GM19468 (cell line): Measurements from ENCODE around the gene AHCYL1.
"Not testable (repeated sequence)": the region's sequence is repeated elsewhere in the genome, so short reads cannot be mapped to it uniquely, and the experiment has no call there.

Experiments used
- ATAC-seq: cut with Tn5 transposase; IDR thresholded peaks from one replicate; pipeline ENCODE4 v1.9.1; 2021; ENCODE audit warnings: mild to moderate bottlenecking, moderate library complexity, moderate number of reproducible peaks; ENCODE audit not compliant: unreplicated experiment; ENCODE audit errors: extremely low read depth

AHCYL1 gene

GRCh38 chr1:109984456-109985246 lies at the start of gene AHCYL1:
Gene AHCYL1 (plus strand): TSS chr1:109984765. CDS start chr1:109985053, 288 bp downstream.
- peak; percentile 95 for ATAC-seq

- no peak for ATAC-seq
These were observed 49.1 kb upstream of the AHCYL1 start for GRCh38 chr1:109935451-109935900.

GRCh38 chr1:109937738-109938137 lies 46.8 kb upstream of the AHCYL1 start:
- no peak for ATAC-seq

- ATAC-seq = no peak
These were observed 46.0 kb upstream of the AHCYL1 start for GRCh38 chr1:109938556-109938955.

- no peak for ATAC-seq
These were observed 42.1 kb upstream of the AHCYL1 start for GRCh38 chr1:109942434-109942833.

GRCh38 chr1:109944541-109944940 lies 40.0 kb upstream of the AHCYL1 start:
- ATAC-seq = no peak

- no peak for ATAC-seq
These were observed 38.1 kb upstream of the AHCYL1 start for GRCh38 chr1:109946511-109946910.

GRCh38 chr1:109947582-109948284 lies 36.8 kb upstream of the AHCYL1 start:
- no peak for ATAC-seq

GRCh38 chr1:109948285-109948630 lies 36.3 kb upstream of the AHCYL1 start:
- ATAC-seq = no peak

- no peak for ATAC-seq
These were observed 34.5 kb upstream of the AHCYL1 start for GRCh38 chr1:109950038-109950437.

- ATAC-seq = no peak
These were observed 34.1 kb upstream of the AHCYL1 start for GRCh38 chr1:109950509-109950908.

GRCh38 chr1:109951501-109951900 lies 33.1 kb upstream of the AHCYL1 start:
- not testable (repeated sequence) for ATAC-seq

- ATAC-seq = no peak
These were observed 30.5 kb upstream of the AHCYL1 start for GRCh38 chr1:109954041-109954512.

GRCh38 chr1:109959632-109959973 lies 25.0 kb upstream of the AHCYL1 start:
- no peak for ATAC-seq

GRCh38 chr1:109959974-109960744 lies 24.4 kb upstream of the AHCYL1 start:
- no peak for ATAC-seq

- no peak for ATAC-seq
These were observed 23.8 kb upstream of the AHCYL1 start for GRCh38 chr1:109960745-109961094.

- no peak for ATAC-seq
These were observed 20.7 kb upstream of the AHCYL1 start for GRCh38 chr1:109963864-109964263.

- no peak for ATAC-seq
These were observed 15.3 kb upstream of the AHCYL1 start for GRCh38 chr1:109969146-109969829.

- no peak for ATAC-seq
These were observed 14.7 kb upstream of the AHCYL1 start for GRCh38 chr1:109969907-109970306.

- ATAC-seq = no peak
These were observed 13.0 kb upstream of the AHCYL1 start for GRCh38 chr1:109971559-109971958.
